ENCODE measurements around the gene WWOX. TPM values are rescaled to one million over a fixed set of nuclear protein-coding genes. Genes with fewer than 3 reads are reported as not detected.

WWOX gene
- total RNA-seq, 6 experiments from 2014 or later: 13.0 to 24.3 (median 16.5) TPM

DNA sequence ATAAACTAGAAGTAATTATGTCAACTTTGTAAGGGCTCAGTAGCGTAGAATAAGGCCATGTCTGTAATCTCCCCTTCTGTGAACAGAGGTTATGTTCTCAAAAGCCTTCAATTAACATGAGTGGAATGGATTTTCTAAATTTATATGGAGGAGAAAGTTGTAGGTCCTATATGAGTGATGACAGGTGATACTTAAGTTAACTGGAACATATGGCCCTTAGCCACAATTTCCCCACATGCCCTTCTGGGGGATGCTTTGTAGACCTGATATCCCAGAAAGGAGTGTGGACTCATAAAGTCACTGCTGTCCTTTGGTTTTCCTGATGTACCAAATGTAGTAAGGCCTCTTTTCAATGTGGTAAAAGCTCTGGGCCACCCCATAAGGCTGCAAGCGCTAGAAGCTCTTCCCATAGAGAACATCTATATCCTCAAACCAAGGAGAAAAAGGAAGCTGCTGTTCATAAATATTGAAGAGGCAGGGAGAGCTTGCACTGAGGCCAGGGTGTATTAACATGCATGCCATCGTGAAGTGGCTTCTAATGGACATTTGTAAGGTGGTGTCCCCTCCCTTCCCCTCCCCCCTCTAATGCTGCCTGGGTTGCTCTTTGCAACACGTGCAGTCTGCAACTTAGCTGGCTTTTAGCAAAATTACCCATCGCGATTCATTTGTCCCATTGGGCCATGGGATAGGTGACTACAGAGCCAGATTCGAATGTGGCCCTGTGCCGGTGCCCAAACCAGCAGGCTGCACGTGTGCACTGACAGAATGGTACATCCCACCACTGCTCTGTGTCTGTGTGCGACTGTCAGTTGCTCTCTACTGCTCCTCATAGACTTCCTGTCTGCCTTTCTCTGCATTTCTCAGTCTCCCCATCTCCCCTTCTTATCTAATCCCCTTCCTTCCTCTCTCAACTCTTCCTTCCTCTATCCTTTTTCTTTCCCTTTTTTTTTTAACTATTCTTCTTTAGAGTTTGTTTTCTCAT lies 269.0 kb downstream of the WWOX start:
- 68% methylated on average over 7 of the region's 10 CpGs for WGBS (ENCODE audit: insufficient coverage, low coverage, low lambda C conversion rate, missing lambda C conversion rate)

DNA sequence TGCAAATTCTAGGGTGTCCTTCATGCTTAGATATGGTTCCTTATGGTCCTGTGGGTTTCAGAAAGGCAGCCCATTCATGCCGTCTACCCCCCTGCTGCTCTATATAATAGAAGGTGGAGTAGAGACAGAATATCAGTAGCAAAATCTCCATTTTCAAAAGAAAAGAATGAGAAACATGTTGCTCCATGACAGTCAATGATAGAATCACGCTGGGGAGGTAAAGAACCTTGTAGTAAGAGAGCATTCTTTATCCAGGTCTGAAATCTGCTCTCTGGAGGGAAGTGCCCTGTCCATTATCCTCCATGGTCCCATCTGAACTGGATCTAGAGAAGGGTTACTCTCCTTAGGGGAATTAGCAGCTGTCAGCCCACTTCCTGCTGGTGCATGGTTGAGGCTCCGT lies 272.8 kb downstream of the WWOX start:
- Histone ChIP-seq H3K27ac (no peak overlapping the region), H3K4me1 (no peaks in the 10 kb centered on the region), H3K4me3 (no peak overlapping the region), H3K9me3 (no peaks in the 10 kb centered on the region), H3K27me3 (no peaks in the 10 kb centered on the region), H3K36me3 (no peaks in the 10 kb centered on the region)
- intact Hi-C loops (cut with DNase I): no loop called here
- WGBS (ENCODE audit: insufficient coverage, low coverage, low lambda C conversion rate, missing lambda C conversion rate): 93% methylated on average over 2 of the region's 3 CpGs
- DNase-seq (no peak), ATAC-seq (no peak)
- TF ChIP-seq, protein P1, sequence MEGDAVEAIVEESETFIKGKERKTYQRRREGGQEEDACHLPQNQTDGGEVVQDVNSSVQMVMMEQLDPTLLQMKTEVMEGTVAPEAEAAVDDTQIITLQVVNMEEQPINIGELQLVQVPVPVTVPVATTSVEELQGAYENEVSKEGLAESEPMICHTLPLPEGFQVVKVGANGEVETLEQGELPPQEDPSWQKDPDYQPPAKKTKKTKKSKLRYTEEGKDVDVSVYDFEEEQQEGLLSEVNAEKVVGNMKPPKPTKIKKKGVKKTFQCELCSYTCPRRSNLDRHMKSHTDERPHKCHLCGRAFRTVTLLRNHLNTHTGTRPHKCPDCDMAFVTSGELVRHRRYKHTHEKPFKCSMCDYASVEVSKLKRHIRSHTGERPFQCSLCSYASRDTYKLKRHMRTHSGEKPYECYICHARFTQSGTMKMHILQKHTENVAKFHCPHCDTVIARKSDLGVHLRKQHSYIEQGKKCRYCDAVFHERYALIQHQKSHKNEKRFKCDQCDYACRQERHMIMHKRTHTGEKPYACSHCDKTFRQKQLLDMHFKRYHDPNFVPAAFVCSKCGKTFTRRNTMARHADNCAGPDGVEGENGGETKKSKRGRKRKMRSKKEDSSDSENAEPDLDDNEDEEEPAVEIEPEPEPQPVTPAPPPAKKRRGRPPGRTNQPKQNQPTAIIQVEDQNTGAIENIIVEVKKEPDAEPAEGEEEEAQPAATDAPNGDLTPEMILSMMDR (IDR thresholded peaks at IDR 0.05): no peak
- TF ChIP-seq POLR2A (IDR thresholded peaks at IDR 0.05): no peak

More for the DNA sequence above, 269.0 kb downstream of the WWOX start:
- Histone ChIP-seq H3K4me3 (no peak overlapping the region), H3K27ac (no peak overlapping the region), H3K9me3 (no peaks in the 10 kb centered on the region), H3K36me3 (no peaks in the 10 kb centered on the region), H3K4me1 (no peaks in the 10 kb centered on the region), H3K27me3 (no peaks in the 10 kb centered on the region)
- no peak for DNase-seq
- intact Hi-C loops (cut with DNase I): no loop called here
- TF ChIP-seq, protein P1 (IDR thresholded peaks at IDR 0.05): no peak
- no peak for TF ChIP-seq POLR2A (IDR thresholded peaks at IDR 0.05)
- no peak for ATAC-seq

DNA sequence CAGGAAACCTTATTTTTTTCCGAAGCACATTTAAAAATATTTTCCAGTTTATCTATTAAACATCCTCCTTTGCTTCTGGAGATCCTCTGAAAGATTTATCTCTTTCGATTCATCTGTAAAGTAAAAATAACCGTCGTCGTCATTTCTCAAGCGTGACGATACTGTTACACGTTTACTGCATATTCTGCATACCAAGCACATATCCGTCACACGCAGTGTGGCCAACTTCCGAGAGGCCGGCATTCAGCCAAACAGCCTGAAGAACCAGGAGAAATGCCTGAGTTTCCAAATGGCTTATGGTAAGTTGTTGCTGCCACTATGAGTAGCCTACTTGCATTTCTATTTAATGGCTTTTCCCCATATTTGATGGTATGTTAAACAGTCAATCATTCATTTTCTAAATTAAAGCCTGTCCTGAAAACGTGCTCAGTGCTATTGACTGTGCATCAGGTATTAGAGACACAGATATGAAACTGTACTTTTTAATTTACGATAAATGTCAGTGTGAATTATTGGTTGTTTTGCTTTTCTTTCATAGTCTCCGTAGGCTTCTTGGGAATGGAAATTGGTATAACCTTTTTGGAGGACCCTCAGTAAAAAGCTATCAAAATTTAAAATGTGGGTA lies 275.7 kb downstream of the WWOX start:
- intact Hi-C loops (cut with DNase I): no loop called here
- no peak overlapping the region for H3K4me3 ChIP-seq
- 91% methylated on average over 13 of the region's 15 CpGs for WGBS (ENCODE audit: insufficient coverage, low coverage, low lambda C conversion rate, missing lambda C conversion rate)
- DNase-seq (no peak), ATAC-seq (no peak)
- no peaks in the 10 kb centered on the region for H3K27me3 ChIP-seq
- no peak for TF ChIP-seq POLR2A (IDR thresholded peaks at IDR 0.05)
- TF ChIP-seq, protein P1 (IDR thresholded peaks at IDR 0.05): no peak
- H3K27ac ChIP-seq: no peak overlapping the region
- H3K36me3 ChIP-seq: no peaks in the 10 kb centered on the region
- no peaks in the 10 kb centered on the region for H3K4me1 ChIP-seq
- H3K9me3 ChIP-seq: no peaks in the 10 kb centered on the region

DNA sequence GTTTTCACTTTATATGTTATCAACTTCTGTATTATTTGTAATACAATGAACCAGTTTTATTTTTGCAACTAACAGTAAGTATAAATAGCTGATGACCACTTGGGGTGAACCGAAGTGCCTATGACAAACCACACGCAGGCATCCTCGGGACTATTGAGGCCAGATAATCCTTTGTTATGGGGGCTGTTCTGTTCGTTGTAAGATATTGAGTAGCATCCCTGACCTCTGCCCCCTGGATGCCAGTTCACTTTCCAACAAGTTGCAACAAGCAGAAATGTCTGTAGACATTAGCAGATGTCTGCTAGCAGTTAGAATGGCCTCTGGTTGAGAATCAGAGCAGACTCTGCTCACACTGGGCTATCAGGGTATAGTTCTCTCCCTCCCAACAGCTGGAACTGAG lies 277.0 kb downstream of the WWOX start:
- no peak for DNase-seq
- Histone ChIP-seq H3K27ac (no peak overlapping the region), H3K27me3 (no peaks in the 10 kb centered on the region), H3K36me3 (no peaks in the 10 kb centered on the region), H3K4me1 (no peaks in the 10 kb centered on the region), H3K9me3 (no peaks in the 10 kb centered on the region), H3K4me3 (no peak overlapping the region)
- 57% methylated on average over 4 of the region's 4 CpGs for WGBS (ENCODE audit: insufficient coverage, low coverage, low lambda C conversion rate, missing lambda C conversion rate)
- no peak for TF ChIP-seq POLR2A (IDR thresholded peaks at IDR 0.05)
- TF ChIP-seq, protein P1 (IDR thresholded peaks at IDR 0.05): no peak
- intact Hi-C loops (cut with DNase I): no loop called here
- ATAC-seq: no peak

Data from right lobe of liver (tissue), 6 donors.